Activated CD4-positive, CD25-positive, alpha-beta regulatory T cell treated with anti-CD3 and anti-CD28 coated beads, Interleukin-2, amount 50 U/mL, for 72 hours (primary cell): Measurements from ENCODE around the gene ESR1.
"Not testable (repeated sequence)": the region's sequence is repeated elsewhere in the genome, so short reads cannot be mapped to it uniquely, and the experiment has no call there.

ENCODE experiments used
- DNase-seq: peaks from one replicate; pipeline ENCODE4 v3.0.0; 2021

Gene ESR1

GRCh38 chr6:151814614-151815013 is 7.1 kb downstream of the ESR1 start:
- no peak for DNase-seq

- no peak for DNase-seq
These were observed 15.0 kb downstream of the ESR1 start for GRCh38 chr6:151822252-151823111.

GRCh38 chr6:151826517-151827142 is 19.1 kb downstream of the ESR1 start:
- no peak for DNase-seq

GRCh38 chr6:151832710-151833109 is 25.2 kb downstream of the ESR1 start:
- no peak for DNase-seq

GRCh38 chr6:151835396-151835795 is 27.9 kb downstream of the ESR1 start:
- DNase-seq, result no peak

- DNase-seq, result no peak
These were observed 29.7 kb downstream of the ESR1 start for GRCh38 chr6:151837223-151837622.

- DNase-seq, result no peak
These were observed 35.3 kb downstream of the ESR1 start for GRCh38 chr6:151842816-151843215.

GRCh38 chr6:151847064-151847463 is 39.6 kb downstream of the ESR1 start:
- DNase-seq, result no peak

GRCh38 chr6:151850479-151851003 is 43.1 kb downstream of the ESR1 start:
- no peak for DNase-seq

GRCh38 chr6:151858294-151858693 is 50.8 kb downstream of the ESR1 start:
- DNase-seq, result no peak

- no peak for DNase-seq
These were observed 55.0 kb downstream of the ESR1 start for GRCh38 chr6:151862461-151862860.

GRCh38 chr6:151867361-151867869 is 59.9 kb downstream of the ESR1 start:
- not testable (repeated sequence) for DNase-seq

GRCh38 chr6:151869345-151869744 is 61.9 kb downstream of the ESR1 start:
- DNase-seq, result no peak

GRCh38 chr6:151869787-151870186 is 62.3 kb downstream of the ESR1 start:
- no peak for DNase-seq

GRCh38 chr6:151870375-151870774 is 62.9 kb downstream of the ESR1 start:
- DNase-seq, result no peak

GRCh38 chr6:151875524-151875923 is 68.0 kb downstream of the ESR1 start:
- no peak for DNase-seq

- DNase-seq, result no peak
These were observed 68.6 kb downstream of the ESR1 start for GRCh38 chr6:151876122-151876521.

- no peak for DNase-seq
These were observed 70.0 kb downstream of the ESR1 start for GRCh38 chr6:151877458-151877857.

- DNase-seq, result no peak
These were observed 73.7 kb downstream of the ESR1 start for GRCh38 chr6:151881231-151881630.

- DNase-seq, result no peak
These were observed 74.7 kb downstream of the ESR1 start for GRCh38 chr6:151882206-151882605.

- DNase-seq, result no peak
These were observed 77.8 kb downstream of the ESR1 start for GRCh38 chr6:151885234-151885633.

- no peak for DNase-seq
These were observed 84.0 kb downstream of the ESR1 start for GRCh38 chr6:151891524-151891923.

GRCh38 chr6:151894426-151894825 is 86.9 kb downstream of the ESR1 start:
- DNase-seq, result not testable (repeated sequence)

GRCh38 chr6:151899221-151899620 is 91.7 kb downstream of the ESR1 start:
- not testable (repeated sequence) for DNase-seq
